Hematopoietic multipotent progenitor cell treated with erythropoietin and hydrocortisone succinate and interleukin-3 and kit ligand, for 6 days (in vitro differentiated cells): ENCODE results near the gene RNF223.
"Not testable (repeated sequence)": the region's sequence is repeated elsewhere in the genome, so short reads cannot be mapped to it uniquely, and the experiment has no call there.

Experiments
- DNase-seq: peaks from one replicate; pipeline ENCODE4 v3.0.0-alpha.2; 2015

Gene RNF223

GRCh38 chr1:1069711-1070676, 4.1 kb downstream of the RNF223 start:
- no peak for DNase-seq

GRCh38 chr1:1069056-1069710, 4.9 kb downstream of the RNF223 start:
- DNase-seq = peak; percentile 77

GRCh38 chr1:1068517-1069055, 5.5 kb downstream of the RNF223 start:
- DNase-seq = peak; percentile 41

- no peak for DNase-seq
Measured at GRCh38 chr1:1067860-1068516, 6.1 kb downstream of the RNF223 start.

- DNase-seq = no peak
Measured at GRCh38 chr1:1067284-1067859, 6.7 kb downstream of the RNF223 start.

- DNase-seq = no peak
Measured at GRCh38 chr1:1066403-1067283, 7.5 kb downstream of the RNF223 start.

GRCh38 chr1:1065940-1066304, 8.2 kb downstream of the RNF223 start:
- not testable (repeated sequence) for DNase-seq

GRCh38 chr1:1065265-1065939, 8.7 kb downstream of the RNF223 start:
- no peak for DNase-seq

- DNase-seq = peak; percentile 77
Measured at GRCh38 chr1:1063945-1064831, 9.9 kb downstream of the RNF223 start.

- no peak for DNase-seq
Measured at GRCh38 chr1:1063261-1063944, 10.7 kb downstream of the RNF223 start.

- DNase-seq = peak; percentile 32
Measured at GRCh38 chr1:1062348-1063163, 11.6 kb downstream of the RNF223 start.

- peak; percentile 53 for DNase-seq
Measured at GRCh38 chr1:1061682-1062345, 12.3 kb downstream of the RNF223 start.

- DNase-seq = no peak
Measured at GRCh38 chr1:1060281-1061000, 13.7 kb downstream of the RNF223 start.

- peak; percentile 90 for DNase-seq
Measured at GRCh38 chr1:1059494-1060280, 14.4 kb downstream of the RNF223 start.

- no peak for DNase-seq
Measured at GRCh38 chr1:1058921-1059493, 15.1 kb downstream of the RNF223 start.
